ENCODE results near the gene TRAPPC1. TPM values are rescaled to one million over a fixed set of nuclear protein-coding genes. Genes with fewer than 3 reads are reported as not detected.
A peak's percentile ranks its signal among the peaks of the same experiment; 100 is the strongest.

The TRAPPC1 gene
- total RNA-seq, 1 experiment from 2014 or later = 75.5 TPM

- no peak for TF ChIP-seq CTCF (IDR thresholded peaks at IDR 0.05; ENCODE audit: insufficient read depth in 1 of 2, low read depth in 1 of 2, low read length in 1 of 2, severe bottlenecking in 1 of 2, unreplicated experiment in 1 of 2)
- Mint-ChIP-seq H3K9me3 (ENCODE audit: unreplicated experiment) (no peaks in the 10 kb centered on the region), H3K27me3 (ENCODE audit: insufficient read depth, unreplicated experiment) (no peaks in the 10 kb centered on the region), H3K36me3 (ENCODE audit: insufficient read depth, unreplicated experiment) (no peaks in the 10 kb centered on the region), H3K4me1 (ENCODE audit: low read depth, unreplicated experiment) (no peaks in the 10 kb centered on the region), H3K4me3 (ENCODE audit: unreplicated experiment) (no peak overlapping the region), H3K27ac (ENCODE audit: unreplicated experiment) (no peak overlapping the region)
- no peaks in the 10 kb centered on the region; the same call in 1 of the 2 replicates for H3K4me1 ChIP-seq
- no peaks in the 10 kb centered on the region for H3K27me3 ChIP-seq (replicated peaks; ENCODE audit: control insufficient read depth, insufficient read depth, low read length)
- CTCF ChIA-PET = interaction anchor here (1.5 kb wide), 1 partner anchor 28 kb away, joined by 7 read pairs; the partner anchor contains the start of gene NAA38
- POLR2A ChIA-PET = interaction anchor here (0.6 to 0.7 kb wide), 2 partner anchors 31 to 263 kb away, joined by 3 to 4 read pairs; no protein-coding TSS in a partner anchor
- H3K4me3 ChIP-seq (ENCODE audit: low read depth, low read length) = peak overlapping the region; percentile 72
- BruUV-seq (replicated peaks) = no TSS peak
- DNase-seq = no peak
- no peaks in the 10 kb centered on the region for H3K36me3 ChIP-seq (ENCODE audit: control insufficient read depth, insufficient read depth, low read length)
- intact Hi-C loops (cut with micrococcal nuclease; ENCODE audit: unreplicated experiment) = no loop called here
- H3K9me3 ChIP-seq = no peaks in the 10 kb centered on the region
These were observed 47.0 kb downstream of the TRAPPC1 start for GRCh38 chr17:7884581-7885366.

DNA sequence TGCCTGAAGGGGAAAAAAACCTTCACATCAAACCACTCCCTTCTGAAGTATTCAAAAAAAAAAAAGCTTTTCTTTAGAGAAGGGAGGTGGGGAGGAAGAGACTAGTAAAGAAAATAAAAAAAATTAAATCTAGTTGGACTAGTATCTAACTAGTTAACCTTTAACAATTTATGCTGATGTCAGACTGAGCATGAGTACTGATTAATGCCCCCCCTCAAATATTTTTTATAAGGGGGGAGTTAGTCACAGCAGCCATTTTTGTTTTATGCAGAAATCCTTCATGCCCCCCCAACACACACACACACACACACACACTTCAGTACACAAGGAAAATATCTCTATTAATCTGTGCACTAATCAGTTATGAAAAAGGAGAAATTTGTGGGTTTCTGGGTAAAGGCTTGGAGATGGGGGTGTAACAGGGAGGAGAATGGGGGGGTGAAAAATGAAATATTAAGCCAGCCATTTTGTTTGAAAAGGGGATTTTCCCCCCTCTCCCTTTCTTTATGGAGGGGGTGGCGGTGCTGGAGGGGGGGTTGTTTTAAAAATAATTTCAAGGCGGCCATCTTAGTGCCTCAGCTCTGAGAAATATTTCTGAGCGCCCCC is 47.9 kb downstream of the TRAPPC1 start:
- H3K27ac Mint-ChIP-seq (ENCODE audit: unreplicated experiment) = no peak overlapping the region
- DNase-seq = no peak
- H3K27me3 Mint-ChIP-seq (ENCODE audit: insufficient read depth, unreplicated experiment) = no peaks in the 10 kb centered on the region
- ChIA-PET CTCF (interaction anchor here (0.6 kb wide), 1 partner anchor 602 kb away, joined by 6 read pairs; the partner anchor contains the start of gene SLC2A4), POLR2A (no interaction called here)
- BruUV-seq (replicated peaks) = TSS peak; percentile 16
- intact Hi-C loops (cut with micrococcal nuclease; ENCODE audit: unreplicated experiment) = no loop called here
- H3K4me3 ChIP-seq (ENCODE audit: low read depth, low read length) = peak overlapping the region; percentile 55
- H3K36me3 Mint-ChIP-seq (ENCODE audit: insufficient read depth, unreplicated experiment) = no peaks in the 10 kb centered on the region
- H3K9me3 Mint-ChIP-seq (ENCODE audit: unreplicated experiment) = no peaks in the 10 kb centered on the region
- H3K4me1 Mint-ChIP-seq (ENCODE audit: low read depth, unreplicated experiment) = no peaks in the 10 kb centered on the region
- H3K27me3 ChIP-seq (replicated peaks; ENCODE audit: control insufficient read depth, insufficient read depth, low read length) = no peaks in the 10 kb centered on the region
- TF ChIP-seq CTCF (IDR thresholded peaks at IDR 0.05; ENCODE audit: insufficient read depth in 1 of 2, low read depth in 1 of 2, low read length in 1 of 2, severe bottlenecking in 1 of 2, unreplicated experiment in 1 of 2) = no peak
- H3K4me1 ChIP-seq = no peaks in the 10 kb centered on the region; the same call in 1 of the 2 replicates
- no peaks in the 10 kb centered on the region for H3K36me3 ChIP-seq (ENCODE audit: control insufficient read depth, insufficient read depth, low read length)
- peak overlapping the region; percentile 56 for H3K4me3 Mint-ChIP-seq (ENCODE audit: unreplicated experiment)
- H3K9me3 ChIP-seq = no peaks in the 10 kb centered on the region

DNA sequence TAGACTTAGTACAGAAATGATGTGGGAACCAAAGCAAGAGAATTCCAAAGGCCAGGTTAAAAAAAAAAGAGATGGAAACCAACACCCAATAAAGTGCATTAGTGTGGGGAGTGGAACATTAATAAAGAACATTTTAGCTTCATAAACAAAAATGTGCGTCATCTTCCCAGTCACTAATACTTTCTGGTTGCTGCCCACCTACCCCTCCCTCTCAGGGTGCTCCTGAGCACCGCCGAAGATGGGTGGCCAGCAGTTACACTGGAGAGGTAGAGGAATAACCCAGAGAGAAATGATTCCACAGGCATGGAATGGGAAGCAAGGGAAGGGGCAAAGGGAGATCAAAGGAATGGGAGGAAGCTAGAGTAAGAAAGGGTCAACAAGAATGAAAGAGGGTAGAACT is 49.1 kb downstream of the TRAPPC1 start:
- ChIA-PET POLR2A (no interaction called here), CTCF (no interaction called here)
- no peak for TF ChIP-seq CTCF (IDR thresholded peaks at IDR 0.05; ENCODE audit: insufficient read depth in 1 of 2, low read depth in 1 of 2, low read length in 1 of 2, severe bottlenecking in 1 of 2, unreplicated experiment in 1 of 2)
- DNase-seq = no peak
- Histone ChIP-seq H3K36me3 (ENCODE audit: control insufficient read depth, insufficient read depth, low read length) (no peaks in the 10 kb centered on the region), H3K27me3 (replicated peaks; ENCODE audit: control insufficient read depth, insufficient read depth, low read length) (no peaks in the 10 kb centered on the region), H3K9me3 (no peaks in the 10 kb centered on the region), H3K4me1 (no peaks in the 10 kb centered on the region), H3K4me3 (ENCODE audit: low read depth, low read length) (no peak overlapping the region)
- H3K4me3 Mint-ChIP-seq (ENCODE audit: unreplicated experiment) = no peak overlapping the region
- H3K36me3 Mint-ChIP-seq (ENCODE audit: insufficient read depth, unreplicated experiment) = no peaks in the 10 kb centered on the region
- H3K4me1 Mint-ChIP-seq (ENCODE audit: low read depth, unreplicated experiment) = no peaks in the 10 kb centered on the region
- intact Hi-C loops (cut with micrococcal nuclease; ENCODE audit: unreplicated experiment) = no loop called here
- no TSS peak for BruUV-seq (replicated peaks)
- no peak overlapping the region for H3K27ac Mint-ChIP-seq (ENCODE audit: unreplicated experiment)
- no peaks in the 10 kb centered on the region for H3K27me3 Mint-ChIP-seq (ENCODE audit: insufficient read depth, unreplicated experiment)
- no peaks in the 10 kb centered on the region for H3K9me3 Mint-ChIP-seq (ENCODE audit: unreplicated experiment)

Data from Caco-2 (cell line).